Stimulated activated CD8-positive, alpha-beta memory T cell treated with anti-CD3 and anti-CD28 coated beads, Interleukin-15, amount 100 ng/mL, for 48 hours (primary cell): ENCODE results near the gene CACNG4.
A peak's percentile ranks its signal among the peaks of the same experiment; 100 is the strongest.
"Not testable (repeated sequence)": the region's sequence is repeated elsewhere in the genome, so short reads cannot be mapped to it uniquely, and the experiment has no call there.

ENCODE experiments used
- DNase-seq, 2 donors: peaks; one replicate each; pipeline ENCODE4 v3.0.0-alpha.2; 2020; ENCODE audit warnings: low read depth in 2 of 2

The CACNG4 gene

GRCh38 chr17:67018471-67019434 is 54.2 kb downstream of the CACNG4 start:
- DNase-seq, result no peak

DNA sequence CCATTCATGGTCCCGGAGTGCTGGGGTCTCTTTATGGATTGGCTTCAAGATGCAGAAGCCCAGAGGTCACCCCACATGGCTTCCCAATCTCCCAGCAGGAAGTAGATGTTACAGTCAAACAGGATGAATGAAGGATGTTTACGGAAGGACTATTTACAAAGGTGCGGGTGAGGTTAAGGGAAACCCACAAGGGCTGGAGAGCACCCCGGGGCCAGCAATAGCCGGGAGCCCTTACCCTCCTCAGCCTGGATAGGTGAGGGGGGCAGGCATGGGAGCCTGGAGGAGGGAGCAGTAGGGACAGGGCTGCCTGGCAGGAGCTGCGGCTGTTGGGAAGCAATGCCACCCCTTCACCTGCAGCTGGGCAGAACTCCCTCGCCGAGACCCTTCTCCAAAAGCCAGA is 55.3 kb downstream of the CACNG4 start:
- DNase-seq, result no peak

DNA sequence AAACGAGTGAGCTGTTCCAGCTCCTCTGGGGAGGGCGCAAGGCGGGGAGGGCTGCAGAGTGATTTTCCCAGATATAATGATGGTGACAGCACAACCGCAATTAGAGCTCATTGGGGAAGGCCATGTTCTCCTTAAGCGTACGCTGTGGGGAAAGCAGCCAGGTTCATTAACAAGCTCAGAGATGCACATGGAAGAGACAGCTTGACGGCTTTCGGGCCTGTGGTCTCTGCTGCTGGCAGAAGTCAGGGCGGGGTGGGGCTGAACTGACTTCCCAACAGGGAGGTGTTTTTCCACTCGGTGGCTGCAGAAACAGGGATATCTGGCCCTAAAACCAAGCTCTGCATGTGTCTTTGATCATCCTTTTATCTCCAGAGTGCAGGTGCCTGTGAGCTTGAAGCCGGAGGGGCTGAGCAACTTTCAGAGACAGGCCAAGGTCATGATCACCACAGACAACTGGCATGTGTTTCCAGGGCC is 55.8 kb downstream of the CACNG4 start:
- no peak for DNase-seq

DNA sequence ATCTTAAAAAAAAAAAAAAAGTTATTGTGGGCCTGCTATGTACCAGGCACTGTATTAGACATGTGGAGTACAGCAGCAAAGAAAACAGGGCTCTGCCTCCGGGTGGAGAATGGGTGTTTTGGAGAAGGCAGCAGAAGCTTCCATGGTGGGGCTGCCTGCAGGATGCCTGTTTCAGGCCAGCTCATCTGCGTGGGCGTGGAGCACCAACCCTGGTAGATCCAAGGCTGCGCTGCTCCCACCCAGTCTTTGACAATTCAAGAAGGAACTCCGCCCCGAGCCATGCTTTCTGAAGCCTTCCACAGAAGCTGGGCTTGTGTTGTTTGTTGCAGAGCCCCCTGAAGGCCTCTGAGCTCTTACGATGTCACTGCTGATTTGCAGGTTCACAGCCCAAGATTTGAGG is 56.7 kb downstream of the CACNG4 start:
- DNase-seq, result no peak

- no peak for DNase-seq
Observed at GRCh38 chr17:67021743-67022450, 57.4 kb downstream of the CACNG4 start.

- DNase-seq, result no peak
Observed at GRCh38 chr17:67022451-67022810, 57.9 kb downstream of the CACNG4 start.

DNA sequence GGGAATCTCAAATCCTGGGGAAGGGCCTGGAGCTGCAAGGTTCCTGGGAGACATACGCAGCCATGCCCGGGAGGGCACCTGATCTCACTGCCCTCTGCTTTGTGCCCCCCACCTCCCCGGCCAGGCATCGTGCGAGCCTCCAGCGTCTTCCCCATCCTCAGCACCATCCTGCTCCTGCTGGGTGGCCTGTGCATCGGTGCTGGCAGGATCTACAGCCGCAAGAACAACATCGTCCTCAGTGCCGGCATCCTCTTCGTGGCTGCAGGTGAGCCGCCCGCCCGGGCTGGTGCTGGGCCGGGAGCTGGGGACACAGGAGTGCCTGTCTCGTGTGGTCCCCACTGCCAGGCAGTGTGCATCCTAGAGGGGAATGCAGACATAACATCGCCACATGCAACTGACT is 60.2 kb downstream of the CACNG4 start:
- no peak for DNase-seq

- no peak for DNase-seq
Observed at GRCh38 chr17:67025216-67025792, 60.8 kb downstream of the CACNG4 start.

- no peak for DNase-seq
Observed at GRCh38 chr17:67026341-67026740, 61.8 kb downstream of the CACNG4 start.

- no peak for DNase-seq
Observed at GRCh38 chr17:67027031-67027628, 62.6 kb downstream of the CACNG4 start.

- no peak for DNase-seq
Observed at GRCh38 chr17:67030641-67031040, 66.1 kb downstream of the CACNG4 start.

GRCh38 chr17:67032382-67032781 is 67.9 kb downstream of the CACNG4 start:
- DNase-seq, result no peak

GRCh38 chr17:67032985-67033384 is 68.5 kb downstream of the CACNG4 start:
- DNase-seq, result no peak

- DNase-seq, result no peak
Observed at GRCh38 chr17:67033613-67034012, 69.1 kb downstream of the CACNG4 start.

DNA sequence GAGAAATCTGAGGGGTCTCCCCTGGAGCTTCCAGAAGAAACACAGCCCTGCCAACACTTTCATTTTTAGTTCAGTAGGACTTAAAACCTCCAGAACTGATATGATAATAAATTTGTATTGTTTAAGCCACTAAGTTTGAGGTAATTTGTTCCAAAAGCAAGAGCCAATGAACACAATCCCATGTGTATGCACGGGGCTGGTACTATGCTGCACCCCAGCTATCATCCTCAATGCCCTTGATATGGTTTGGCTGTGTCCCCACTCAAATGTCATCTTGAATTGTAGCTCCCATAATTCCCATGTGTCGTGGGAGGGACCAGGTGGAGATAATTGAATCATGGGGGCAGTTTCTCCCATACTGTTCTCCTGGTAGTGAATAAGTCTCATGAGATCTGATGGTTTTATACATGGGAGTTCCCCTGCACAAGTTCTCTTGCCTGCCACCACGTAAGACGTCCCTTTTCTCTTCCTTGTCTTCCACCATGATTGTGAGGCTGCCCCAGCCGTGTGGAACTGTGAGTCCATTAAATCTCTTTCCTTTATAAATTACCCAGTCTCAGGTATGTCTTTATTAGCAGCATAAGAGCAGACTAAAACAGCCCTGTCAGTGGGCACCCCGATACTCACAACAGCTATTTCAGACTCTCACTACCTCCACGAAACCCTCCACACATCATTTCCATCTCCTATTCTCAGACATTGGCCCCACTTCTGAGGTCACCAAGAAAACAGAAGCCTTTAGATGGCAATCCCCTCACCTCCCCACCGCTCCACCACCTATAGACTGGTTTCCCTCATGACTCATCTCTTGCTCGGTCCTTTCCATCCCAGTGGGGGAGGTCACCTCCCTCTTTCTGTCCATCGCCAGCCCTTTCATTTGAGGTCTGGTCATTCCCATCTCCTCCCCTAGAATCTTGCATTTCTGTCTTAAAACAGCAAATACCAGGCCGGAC is 70.9 kb downstream of the CACNG4 start:
- DNase-seq, result peak; percentile 8 to 24

GRCh38 chr17:67038861-67039365 is 74.4 kb downstream of the CACNG4 start:
- no peak for DNase-seq

DNA sequence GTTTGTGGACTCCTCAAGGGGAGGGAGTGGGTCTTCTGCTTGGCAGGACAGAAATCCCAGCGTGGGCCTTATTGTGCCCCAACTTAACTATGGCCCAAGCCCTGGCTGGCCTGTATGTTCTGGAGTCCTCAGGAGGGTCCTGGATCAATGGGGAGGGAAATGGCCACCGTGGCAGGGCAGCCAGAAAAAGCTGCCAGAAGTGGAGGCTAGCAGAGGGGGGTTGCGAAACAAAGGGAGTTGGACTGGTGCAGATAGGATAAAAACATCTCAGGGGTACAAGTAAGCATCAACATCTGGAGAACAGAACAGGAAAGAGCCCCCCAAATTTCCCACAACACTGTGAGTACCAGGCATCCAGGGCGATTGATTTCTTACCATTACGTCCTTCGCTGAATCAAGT is 76.1 kb downstream of the CACNG4 start:
- no peak for DNase-seq

GRCh38 chr17:67041119-67041518 is 76.6 kb downstream of the CACNG4 start:
- not testable (repeated sequence) for DNase-seq

DNA sequence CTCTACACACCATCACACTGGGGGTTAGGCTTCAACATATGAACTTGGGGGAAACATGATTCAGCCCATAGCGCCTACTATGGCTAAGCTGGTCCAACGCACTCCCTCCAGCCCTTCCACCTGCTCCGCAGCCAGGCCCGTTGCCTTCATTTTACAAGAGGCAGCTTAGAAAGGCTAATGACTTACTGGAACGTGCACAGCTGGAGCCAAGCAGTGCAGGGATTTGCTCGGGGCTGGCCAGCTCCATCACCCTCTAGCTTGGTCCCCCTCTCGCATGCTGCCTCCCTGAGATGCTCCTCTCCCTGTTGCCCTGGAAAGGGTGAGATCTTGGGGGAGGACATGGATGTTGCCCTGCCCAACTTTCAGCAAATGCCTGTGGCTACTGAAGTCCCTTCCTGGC is 77.0 kb downstream of the CACNG4 start:
- DNase-seq, result no peak

DNA sequence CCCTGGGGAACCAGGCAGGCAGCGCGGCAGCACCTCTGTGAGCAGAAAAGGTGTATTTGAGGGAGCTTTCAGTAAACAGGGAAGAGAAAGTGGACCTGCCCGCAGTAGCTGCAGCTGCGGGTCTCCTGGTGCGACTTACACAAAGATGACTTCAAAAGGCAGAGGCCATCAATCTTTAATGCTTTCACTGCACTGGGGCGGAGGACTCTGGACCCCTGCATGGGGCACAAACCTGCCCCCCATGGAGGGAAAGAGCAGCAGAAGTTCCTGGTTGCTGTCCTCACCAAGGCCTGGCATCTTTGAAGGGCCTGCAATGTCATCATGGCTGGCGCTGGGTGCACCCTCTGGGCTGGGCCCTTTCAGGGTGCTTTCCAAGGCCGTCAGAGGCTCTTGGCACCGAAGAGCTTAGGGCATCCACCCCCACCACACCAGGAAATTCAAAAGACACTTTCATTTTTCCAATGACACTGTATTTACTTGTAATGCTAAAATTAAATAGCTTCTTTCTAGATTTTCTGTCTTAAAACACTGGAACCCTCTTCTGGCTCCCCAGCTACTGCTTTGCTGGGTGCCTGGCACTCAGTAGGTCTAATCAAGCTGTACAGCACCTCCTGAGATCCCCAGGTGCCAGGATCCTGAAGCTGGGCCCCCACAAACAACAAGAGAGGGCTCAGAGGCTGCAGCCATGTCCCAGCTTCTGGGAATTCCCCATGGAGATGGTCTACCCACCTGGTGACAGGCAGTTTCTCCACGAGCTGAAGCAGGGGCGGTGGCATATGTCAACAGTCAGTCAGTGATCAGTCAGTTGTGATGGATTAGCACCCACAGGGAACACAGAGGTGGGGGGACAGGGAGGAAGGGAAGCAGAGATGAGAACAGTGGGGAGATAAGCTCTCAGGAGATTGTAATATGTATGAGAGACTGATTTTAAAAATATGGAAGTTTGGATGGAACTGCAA is 77.7 kb downstream of the CACNG4 start:
- no peak for DNase-seq
